Stimulated activated CD4-positive, alpha-beta T cell treated with anti-CD3 and anti-CD28 coated beads, Interleukin-4, amount 100 ng/mL, for 4 hours (primary cell): ENCODE data around the gene EVC.
"Not testable (repeated sequence)": the region's sequence is repeated elsewhere in the genome, so short reads cannot be mapped to it uniquely, and the experiment has no call there.

ENCODE experiments used
- DNase-seq, 2 experiments: peaks; one replicate each; pipeline ENCODE4 v3.0.0-alpha.2; 2020

EVC gene

DNA sequence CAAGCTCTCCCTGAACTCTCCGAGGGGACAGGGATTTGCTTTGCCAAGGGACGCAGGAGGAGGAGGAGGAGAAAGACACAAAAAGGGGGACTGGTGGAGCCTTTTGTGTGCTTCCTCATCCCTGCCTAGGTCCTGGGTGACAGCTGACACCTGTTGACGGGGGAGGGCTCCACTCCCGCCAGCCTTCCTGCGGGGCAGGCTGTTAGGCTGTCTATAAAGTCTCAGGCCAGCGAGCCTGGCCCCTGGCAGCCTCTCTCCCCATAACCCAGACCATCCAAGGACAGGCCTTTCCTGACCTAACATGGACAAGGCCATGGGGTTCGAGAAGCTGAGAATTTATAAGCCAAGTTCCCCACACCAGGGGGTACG lies 1.8 kb upstream of the EVC start:
- no peak for DNase-seq

DNA sequence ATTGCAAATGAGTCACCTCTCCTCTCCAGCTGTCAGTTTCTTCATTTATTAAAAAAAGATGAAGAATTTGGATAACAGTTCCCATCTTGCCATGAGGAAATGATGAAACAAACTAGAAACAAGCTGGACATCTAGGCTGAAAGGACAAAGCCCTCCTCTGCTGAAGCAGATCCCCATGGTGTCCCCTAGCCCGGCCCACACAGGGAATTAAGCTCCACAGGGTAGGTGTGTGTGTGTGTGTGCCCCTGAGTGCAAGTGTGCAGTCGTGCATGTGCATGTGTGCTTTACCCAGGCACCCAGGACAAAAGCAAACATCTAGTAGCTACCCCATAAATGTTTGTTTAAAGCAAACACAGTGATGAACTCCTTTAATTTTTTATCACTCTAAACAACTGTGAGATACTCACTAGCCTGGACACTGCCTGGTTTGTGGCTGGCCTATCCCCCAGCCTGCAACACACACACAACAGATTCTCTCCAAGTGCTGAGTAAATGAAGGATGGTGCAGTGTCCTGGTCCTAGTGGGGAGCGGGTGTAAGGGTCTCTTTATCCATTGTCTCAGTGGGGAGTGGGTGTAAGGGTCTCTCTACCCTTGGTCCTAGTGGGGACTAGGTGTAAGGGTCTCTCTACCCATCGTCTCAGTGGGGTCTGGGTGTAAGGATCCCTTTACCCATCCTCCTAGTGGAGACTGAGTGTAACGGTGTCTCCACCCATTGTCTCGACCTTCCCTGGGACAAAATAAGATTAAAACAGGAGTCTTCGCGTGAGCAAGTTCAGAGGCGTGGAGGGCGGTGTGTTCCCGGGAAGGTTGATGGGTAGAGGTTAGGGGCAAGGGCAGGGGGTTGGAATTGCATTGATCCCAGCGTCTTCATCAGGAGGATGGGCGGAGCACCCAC lies 688 bp upstream of the EVC start:
- DNase-seq: no peak

DNA sequence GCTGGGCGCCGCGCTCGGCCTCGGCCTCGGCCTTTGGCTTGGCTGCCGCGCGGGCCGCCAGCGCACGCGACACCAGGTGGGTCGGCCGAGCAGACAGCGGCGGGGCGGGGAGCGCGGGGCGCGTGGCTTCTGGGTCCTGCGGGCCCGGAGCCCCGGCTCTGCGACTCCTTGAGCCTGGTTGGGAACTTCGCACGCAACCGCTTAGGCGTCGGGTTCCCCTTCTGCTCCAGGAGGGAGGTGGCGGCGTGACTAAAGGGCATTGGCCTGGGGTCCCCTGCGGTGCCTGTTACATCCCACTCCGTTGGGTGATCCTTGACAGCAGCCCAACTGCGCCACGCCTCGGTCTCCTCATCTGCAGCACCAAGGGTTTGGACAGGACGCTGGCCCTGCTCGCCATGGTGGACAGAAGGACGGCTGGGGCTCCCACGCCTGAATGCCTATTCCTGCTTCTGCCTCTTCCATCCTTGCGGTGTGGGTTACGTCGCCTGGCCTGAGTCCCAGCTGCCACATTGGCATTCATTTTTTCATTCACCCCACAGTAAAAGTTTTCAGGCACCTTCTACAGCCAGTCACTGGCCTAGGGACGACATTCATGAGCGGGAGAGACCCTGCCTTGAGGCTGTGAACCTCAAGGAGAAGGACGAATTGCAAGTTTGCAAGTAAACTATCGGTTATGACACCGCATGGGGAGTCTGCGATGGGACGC lies 631 bp downstream of the EVC start:
- no peak for DNase-seq

DNA sequence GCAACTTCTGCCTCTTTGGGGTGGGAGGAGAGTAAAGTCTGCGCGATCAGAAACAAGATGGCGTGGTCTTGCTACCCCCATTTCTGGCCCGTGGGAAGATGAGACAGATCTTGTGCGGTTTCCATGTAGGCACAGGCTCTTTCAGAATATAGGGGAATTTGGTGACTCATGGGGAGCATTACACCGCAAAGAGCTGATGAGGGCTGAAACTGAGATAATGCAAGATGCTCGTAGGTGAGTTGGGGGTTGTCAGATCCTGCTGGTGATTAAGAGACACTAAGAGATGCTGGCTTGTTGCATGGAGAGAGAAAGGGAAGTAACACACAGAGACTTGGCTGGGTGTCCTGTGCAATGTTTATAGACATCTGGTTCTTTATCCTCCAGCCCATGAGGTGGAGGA lies 1.5 kb downstream of the EVC start:
- peak in 1 of 2 experiments; percentile 9 for DNase-seq

DNA sequence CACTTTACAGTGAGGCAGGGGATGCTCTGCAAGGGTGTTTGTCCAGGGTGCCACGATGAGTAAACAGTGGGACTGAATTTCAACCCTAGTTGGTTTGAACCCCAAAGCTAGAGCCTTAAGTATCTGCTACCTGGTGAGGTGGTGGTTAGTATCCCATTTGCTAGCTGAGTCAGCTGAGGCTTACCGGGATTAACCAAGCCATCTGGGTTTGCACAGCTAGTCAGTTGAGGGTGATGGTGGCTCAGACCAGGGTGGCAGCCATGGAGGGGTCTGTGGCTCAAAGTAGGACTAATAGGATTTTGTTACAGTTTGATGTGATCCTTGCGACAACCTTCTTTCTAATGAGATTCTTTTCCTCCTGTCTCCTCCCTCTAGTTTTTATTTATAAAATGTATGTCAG lies 1.9 kb downstream of the EVC start:
- no peak for DNase-seq

DNA sequence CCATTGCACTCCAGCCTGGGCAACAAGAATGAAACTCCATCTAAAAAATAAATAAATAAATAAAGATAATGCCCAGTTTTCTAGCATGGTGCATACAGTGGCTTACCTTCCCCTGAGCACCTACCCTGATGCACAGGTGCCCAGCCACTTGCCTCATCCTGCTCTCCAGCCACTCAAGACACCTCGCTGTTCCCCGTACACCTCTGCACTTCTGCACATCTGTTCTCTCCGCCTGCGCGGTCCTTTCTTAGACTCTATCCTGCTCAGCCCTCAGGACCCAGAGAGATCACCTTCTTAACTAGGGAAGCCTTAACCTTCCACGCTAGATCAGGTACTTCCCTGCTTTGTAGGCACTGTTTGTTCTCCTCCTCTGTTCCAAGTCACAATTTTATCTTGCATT lies 2.9 kb downstream of the EVC start:
- no peak for DNase-seq

DNA sequence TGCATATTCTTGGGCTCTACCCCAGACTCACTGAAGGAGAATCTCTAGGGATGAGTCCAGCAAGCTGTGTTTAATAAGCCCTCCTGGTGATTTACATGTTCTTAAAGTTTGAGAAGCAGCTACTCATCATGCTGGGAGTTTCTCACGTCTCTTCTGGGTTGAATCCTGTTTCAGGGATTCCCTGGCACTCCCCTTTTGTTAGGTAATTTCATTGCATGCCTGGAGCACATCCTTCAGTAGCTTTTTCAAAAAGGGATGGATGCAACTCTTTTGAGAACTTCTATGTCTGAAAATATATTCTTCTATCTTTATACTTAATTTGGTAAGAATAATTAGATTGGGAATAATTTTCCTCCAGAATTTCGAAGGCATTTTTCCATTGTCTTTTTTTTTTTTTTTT lies 4.4 kb downstream of the EVC start:
- no peak for DNase-seq

DNA sequence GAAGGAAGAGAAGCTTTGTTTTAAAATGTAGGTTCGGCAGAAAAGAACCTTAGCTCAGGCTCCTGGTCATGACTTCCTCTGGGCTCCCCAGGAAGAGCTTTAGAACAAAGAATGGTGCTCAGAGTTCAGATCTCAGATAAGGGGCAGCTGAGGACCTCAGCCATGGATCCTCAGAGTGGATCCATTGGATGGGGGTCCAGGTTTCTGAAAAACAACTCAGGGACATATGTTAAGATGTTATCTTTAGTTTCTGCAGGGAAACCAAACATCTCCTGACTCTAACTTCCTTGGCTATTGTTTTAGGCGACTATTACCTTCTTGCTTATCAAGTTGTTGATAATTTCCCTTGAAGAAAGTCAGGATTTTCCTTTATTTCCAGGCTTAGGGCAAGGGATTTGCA lies 5.4 kb downstream of the EVC start:
- DNase-seq: no peak

DNA sequence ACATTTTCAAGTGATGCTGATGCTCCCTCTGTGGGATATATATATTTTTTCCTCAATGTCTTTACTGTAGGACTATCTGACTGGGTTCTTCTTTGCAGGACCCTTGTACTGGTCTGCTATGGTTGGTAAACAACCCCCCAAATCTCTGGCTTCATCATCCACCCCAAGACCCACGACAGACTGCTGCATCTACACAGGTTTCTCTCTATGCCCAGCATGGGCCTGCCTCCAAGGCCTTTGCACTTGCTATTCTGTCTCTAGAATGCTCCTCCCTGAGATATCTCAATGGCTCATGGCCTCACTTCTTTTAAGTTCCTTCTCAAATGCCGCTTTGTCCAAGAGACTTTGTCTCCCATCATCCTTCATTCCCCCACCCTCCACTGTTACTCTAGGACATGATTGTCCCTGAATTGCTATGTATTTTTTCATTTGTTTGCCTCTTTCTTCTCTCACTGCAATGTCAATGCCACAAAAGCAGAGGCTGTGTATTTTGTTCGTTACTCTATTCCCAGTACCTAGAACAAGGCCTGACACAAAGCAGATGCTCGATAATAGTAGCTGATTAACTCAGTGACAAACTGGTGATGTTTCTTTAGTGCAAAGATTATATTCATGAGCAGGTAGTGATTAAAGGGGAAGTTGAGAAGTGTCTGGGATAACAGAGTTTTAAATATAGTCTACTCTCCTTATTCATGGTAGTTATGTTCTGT lies 6.6 kb downstream of the EVC start:
- no peak for DNase-seq

DNA sequence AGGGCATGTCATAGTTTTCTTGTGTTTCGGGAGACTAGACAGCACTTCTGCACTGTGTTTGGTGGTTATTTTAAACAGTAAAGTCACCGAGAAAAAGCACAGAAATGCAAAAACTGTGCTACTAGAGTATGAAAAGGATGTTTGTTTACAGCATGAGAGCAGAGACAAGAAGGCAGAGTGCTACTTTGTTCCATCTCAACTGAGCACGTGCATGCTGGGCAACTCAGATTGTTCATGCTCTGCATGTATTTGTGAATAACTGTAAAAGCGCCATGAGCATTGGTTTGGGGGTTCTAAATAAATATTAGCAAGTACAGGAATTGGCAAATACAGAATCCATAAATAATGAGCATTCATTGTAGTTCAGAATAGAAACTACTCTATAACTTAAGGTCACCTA lies 7.4 kb downstream of the EVC start:
- DNase-seq: no peak

DNA sequence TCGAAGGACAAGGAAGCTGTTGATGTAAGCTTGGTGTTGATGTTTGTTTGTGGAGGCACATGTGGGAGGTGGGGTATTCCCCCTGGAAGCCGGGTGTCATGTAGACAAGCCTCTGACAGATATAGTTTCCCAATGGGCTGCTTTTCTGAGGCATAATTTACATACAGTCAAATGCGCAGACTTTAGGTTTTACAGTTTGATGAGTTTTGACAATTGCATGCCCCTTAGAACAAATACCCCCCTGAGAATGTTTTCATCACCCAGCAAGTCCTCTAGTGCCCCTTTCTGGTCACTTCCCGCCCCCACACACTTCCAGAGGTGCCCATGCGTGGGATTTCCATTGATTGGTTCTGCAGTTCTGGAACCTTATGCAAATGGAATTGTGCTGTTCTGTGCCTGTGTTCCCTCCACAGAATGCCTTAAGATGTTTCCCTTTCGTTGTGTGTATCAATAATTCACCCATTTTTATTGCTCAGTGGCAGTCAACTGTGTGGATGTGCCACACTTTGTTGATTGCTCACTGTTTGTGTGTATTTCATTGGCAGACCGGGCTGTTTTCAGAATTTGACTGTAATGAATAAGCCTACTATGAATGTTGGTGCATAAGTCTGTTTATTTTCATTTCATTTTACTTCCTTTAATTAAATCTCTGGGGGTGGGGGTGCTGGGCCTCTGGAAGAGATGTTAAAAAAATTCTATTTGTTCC lies 8.5 kb downstream of the EVC start:
- DNase-seq: no peak

DNA sequence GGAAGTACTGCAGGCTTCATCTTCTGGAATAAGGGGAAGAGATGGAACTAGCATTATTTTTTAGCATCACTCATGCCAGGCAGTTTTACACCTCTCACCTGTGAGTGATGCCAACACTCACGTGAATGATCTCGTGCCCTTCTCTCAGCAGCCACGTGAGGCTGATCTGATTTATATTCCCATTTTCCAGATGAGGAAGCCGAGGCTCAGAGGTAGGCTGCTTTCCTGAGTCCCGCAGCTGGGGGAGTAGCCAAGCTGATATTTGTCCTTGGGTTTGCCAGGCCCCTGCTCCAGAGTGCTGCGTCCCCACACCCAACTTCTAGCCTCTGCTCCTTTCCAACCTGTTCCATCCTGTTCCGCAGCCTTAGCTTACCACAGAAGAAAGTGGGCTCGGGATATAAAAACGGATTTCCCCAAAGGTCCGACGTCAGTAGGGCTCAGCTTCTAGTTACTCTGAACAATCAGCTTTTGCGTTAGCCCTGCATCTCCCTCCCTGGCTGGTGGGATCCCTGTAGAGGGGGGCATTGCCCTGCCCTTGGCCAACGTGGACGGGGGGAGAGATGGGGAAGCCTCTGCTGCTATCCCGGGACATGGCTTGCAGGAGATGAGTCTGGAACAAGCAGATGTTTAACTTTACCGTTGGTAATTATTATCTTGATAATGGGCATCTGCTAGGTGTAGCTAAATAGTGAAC lies 9.3 kb downstream of the EVC start:
- no peak for DNase-seq

DNA sequence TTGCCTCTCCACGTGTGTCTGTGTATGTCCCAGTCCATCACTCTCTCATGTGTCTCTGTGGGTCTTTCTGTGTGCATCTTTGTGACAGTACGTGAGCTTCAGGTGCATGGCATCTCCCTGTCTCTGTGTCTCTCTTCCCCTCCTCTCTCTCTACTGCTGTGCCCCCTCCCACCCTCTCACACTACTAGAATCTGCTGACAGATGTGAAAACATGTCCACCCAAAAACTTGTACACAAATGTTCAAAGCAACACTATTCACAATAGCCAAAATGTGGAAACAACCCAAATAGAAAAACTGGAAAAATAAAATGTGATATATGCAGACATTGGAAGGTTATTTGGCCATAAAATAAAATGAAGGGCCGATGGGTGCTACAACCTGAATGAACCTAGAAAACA lies 10.0 kb downstream of the EVC start:
- DNase-seq: no peak

DNA sequence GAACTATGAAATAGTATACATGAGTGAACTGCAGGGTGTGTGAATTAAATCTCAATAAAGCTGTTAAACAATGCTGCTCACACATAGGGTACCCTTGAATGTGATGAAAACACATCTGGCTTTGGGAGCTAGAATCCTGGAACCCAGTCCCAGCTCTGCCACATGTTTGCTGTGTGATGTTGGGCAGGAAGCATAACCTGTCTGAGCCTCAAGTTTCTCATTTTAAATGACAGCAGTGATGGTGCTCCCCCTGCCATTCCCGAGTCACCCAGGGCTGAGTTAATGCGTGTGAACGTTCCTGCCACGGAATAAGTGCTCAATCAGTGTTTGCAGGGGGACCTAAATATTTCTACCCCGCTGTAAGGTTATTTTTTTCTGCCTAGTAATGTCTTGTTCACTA lies 10.9 kb downstream of the EVC start:
- no peak for DNase-seq

DNA sequence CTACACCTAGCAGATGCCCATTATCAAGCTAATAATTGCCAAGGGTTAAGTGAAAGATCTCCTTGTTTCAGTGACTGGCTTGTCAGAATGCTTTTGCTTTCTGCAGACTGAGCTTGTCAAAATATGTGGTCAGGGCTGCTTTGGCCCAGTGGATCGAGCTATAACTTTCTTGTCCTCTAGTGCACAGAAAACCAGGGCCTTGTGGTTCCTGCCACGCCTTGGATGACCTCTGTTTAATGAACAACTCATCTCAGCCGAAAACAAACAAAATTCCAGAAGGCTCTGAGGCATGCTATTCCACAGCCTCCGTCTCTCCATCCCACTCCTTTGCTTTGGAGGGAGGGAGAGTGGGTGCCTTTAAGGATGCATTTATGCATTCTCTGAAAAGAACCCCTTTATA lies 11.3 kb downstream of the EVC start:
- no peak for DNase-seq

DNA sequence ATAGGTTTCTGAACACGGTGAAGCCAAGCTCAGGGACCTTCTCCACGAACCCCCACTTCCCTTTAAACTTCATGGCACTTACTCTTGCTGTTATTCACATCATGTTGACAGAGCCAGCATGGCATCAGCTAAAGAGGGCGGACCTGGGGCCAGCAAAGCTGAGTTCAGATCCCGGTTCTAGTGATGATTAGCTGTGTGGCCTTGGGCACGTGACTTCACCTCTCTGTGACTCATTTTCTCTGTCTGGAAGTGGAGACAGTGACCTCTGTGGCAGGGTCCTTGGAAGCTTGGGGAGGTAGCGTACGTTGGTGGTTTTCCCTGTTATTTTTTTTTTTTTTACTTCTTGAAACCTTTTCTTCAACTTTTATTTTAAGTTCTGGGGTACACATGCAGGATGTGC lies 13.4 kb downstream of the EVC start:
- DNase-seq: no peak

DNA sequence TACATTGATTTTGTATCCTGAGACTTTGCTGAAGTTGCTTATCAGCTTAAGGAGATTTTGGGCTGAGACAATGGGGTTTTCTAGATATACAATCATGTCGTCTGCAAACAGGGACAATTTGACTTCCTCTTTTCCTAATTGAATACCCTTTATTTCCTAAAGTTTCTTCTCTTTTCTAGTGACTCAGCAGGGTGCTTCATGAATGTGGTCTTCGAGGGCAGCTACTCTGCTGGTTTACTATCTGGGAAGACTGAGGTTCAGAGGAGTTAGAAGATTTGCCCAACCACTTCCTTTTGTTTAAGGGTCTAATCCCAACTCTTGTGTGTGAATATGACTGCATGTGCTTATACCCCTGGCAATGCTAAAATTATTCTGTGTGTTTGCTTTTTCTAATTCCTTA lies 17.4 kb downstream of the EVC start:
- DNase-seq: not testable (repeated sequence)

DNA sequence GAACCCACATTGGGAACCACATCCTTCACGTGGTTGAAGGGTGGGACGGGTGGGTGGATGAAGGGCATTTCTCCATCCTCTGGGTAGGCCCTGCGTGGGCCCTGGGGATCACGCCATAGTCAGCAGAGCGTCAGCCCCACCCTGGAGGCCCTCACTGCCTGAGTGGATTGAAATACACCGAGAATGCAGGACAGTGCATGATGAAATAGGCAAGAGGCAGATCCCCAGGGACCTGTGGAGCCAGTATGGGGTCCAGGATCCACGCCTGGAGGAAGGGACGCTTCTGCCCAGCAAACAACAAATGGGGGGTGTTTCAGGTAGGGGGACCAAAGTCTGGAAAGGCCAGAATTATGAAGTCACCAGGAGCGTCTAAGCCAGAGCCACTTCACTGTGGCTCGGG lies 19.4 kb downstream of the EVC start:
- DNase-seq: no peak

DNA sequence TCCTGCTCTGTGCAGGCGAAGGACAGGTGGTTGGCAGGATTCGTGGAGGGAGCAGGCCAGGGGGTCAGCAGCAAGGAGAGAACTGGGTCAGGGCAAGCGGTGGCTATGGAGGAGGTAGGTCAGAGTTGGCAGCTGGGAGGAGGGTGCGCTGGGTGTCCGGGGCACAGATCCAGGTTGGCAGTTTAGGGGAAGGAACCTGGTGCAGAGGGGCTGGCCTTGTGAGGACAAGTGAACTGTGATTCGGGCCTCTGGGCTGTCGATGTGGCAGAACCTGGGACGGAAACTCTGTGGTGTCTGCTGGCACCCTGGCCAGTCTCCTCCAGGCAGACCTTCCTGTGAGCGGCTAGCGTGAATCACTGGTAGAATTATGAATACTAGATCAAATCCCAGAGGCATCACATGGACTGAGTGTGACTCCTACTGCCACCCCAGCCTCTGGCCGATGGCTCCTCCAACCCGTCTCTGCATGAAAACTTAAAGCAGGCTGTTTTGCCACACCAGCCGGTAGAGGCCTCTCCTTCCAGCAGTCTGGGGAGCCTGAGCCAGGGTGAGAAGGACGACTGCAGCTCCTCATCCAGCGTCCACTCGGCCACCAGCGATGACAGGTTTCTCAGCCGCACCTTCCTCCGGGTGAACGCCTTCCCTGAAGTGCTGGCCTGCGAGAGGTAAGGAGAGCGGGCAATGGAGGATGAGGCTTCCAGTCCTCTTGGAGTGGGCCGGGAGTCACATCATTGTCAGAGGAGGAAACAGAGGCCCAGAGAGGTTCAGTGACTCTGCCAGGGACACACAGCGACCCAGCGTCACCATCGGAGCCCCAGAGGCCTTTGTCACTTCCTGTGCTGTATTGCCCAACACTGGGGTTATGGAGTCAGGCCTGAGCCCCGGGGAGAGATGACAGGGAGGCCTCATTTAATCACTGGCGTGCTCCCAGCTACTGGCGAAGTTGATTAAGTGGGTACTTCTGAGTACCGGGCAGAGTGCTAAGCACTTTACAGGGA lies 20.3 kb downstream of the EVC start:
- DNase-seq: no peak

DNA sequence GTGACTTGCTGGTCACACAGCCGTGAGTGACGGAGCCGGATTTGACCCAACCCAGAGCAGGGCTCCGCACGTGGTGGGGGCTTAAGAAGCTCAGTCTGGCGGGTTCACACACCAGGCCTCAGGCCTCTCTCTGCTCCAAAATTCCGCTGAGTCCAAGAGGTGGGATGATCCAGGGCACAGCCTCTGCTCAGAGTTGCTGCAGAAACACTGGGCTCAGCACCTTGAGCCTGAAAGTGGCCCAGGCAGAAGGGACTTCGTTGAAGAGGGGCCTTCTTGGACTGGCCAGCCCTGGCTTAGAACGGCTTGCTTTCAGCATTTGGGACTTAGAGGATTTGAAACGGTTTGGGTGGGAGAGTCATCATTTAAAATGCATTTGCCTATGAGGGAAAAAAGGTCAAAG lies 21.2 kb downstream of the EVC start:
- DNase-seq: no peak

DNA sequence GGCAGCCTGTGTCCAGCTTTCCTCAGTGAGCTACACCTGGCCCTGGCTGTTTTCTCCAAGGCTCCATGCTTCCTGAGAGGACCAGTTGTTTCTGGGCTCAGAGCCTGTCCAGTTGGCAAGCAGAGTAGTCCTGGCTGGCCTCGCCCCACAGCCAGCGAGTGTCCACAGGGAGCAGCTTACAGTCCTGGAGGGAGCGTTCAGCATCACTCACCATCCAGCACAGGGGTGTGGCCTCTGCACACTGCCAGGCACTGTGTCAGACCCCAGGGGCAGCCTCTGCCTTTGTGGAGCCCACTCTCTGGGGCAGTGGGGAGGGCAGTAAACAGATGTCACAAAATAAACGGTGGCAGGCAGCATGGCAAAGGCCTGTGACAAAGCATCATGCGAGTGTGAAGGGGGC lies 23.9 kb downstream of the EVC start:
- DNase-seq: no peak
